ENCODE measurements around the gene TRAF7. TPM values are rescaled to one million over a fixed set of nuclear protein-coding genes. Genes with fewer than 3 reads are reported as not detected.

TRAF7 gene
- total and polyA plus RNA-seq, 2 of the 8 experiments (the other 6 are each of a cell fraction or from before 2014, with no cell fraction given), result 96.8 to 148 TPM

GRCh38 chr16:2170587-2171435 lies 15.2 kb downstream of the TRAF7 start (continued):
- TF ChIP-seq ATF3 (IDR thresholded peaks at IDR 0.05; ENCODE audit: insufficient read depth, low read depth, low read length) (no peak), POLR2AphosphoS5 (IDR thresholded peaks at IDR 0.05; ENCODE audit: low read depth, low read length) (no peak)
